ENCODE data around the gene CASTOR2. TPM values are rescaled to one million over a fixed set of nuclear protein-coding genes. Genes with fewer than 3 reads are reported as not detected.
"Not testable (repeated sequence)": the region's sequence is repeated elsewhere in the genome, so short reads cannot be mapped to it uniquely, and the experiment has no call there.

Gene CASTOR2
- total RNA-seq, 1 donor from 2014 or later: 21.3 TPM

DNA sequence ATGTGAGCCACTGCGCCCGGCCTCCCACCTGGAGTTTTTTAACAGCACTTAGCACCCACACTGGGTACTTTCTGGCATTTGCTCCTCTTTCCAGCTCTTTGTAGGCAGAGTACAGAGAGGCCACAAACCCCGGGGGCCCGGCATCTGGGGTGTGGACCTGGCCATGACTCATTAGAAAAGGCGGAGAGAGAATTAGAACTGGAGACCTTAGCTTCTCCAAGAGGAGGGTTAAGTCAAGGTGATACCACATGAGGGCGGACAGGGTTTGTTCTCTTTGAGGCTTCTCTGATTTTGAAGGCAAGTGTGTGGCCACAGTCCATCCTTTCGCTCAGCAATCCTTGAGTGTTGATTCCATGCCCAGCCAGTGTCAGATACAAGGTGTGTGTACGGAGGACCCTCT lies 36.9 kb downstream of the CASTOR2 start:
- not testable (repeated sequence) for FAIRE-seq

DNA sequence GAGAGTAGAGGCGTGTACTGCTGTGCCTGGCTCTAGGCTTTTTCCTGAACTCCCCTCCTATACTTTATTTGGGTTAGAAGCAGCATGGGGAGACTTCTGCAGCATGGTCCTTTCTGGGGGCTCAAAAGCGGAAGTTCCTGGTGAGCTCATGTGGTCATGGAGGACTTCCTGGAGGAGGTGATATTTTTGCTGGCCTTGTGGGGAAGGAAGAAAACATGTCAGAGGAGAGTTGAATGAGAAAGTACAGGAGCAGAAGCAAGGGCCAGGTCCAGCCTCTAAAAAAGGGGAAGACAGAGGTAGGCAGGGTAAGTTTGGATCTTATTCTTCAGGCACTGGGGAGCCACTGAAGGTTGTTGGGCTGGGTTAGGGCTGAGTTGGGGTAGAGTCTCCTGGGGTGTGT lies 45.5 kb downstream of the CASTOR2 start:
- DNase-seq (ENCODE audit: low read depth) (no peak), FAIRE-seq (no peak)
- peaks cover 24% of the 10 kb centered on the region for H4K20me1 ChIP-seq (ENCODE audit: insufficient read depth, low read length)
- H3K4me1 Mint-ChIP-seq (ENCODE audit: low read depth, unreplicated experiment): no peaks in the 10 kb centered on the region
- no peaks in the 10 kb centered on the region for H3K4me1 ChIP-seq (ENCODE audit: insufficient read depth, low read length)
- H3K9me3 ChIP-seq (ENCODE audit: insufficient read depth, low read depth, low read length): no peaks in the 10 kb centered on the region
- no peak overlapping the region for H3K4me2 ChIP-seq (ENCODE audit: low read length)
- peaks cover 4% of the 10 kb centered on the region for H3K9me3 Mint-ChIP-seq (ENCODE audit: unreplicated experiment)
- peaks cover 5% of the 10 kb centered on the region for H3K27me3 Mint-ChIP-seq (ENCODE audit: low read depth, unreplicated experiment)
- peaks cover 12% of the 10 kb centered on the region for H3K36me3 Mint-ChIP-seq (ENCODE audit: low read depth, unreplicated experiment)
- no peak overlapping the region for H3K9ac ChIP-seq (ENCODE audit: low read length)
- H3K27ac Mint-ChIP-seq (ENCODE audit: unreplicated experiment): no peak overlapping the region
- H3K4me3 Mint-ChIP-seq (ENCODE audit: unreplicated experiment): no peak overlapping the region
- H3K79me2 ChIP-seq (ENCODE audit: insufficient read depth, low read length): no peaks in the 10 kb centered on the region
- H3K36me3 ChIP-seq (ENCODE audit: insufficient read depth, low read length): no peaks in the 10 kb centered on the region
- no peak overlapping the region for H3K27ac ChIP-seq (ENCODE audit: low read depth, low read length)
- H3K27me3 ChIP-seq (ENCODE audit: insufficient read depth, low read length): no peaks in the 10 kb centered on the region
- H3K4me3 ChIP-seq (ENCODE audit: insufficient read depth, low read depth, low read length): no peak overlapping the region
- no peak overlapping the region for H2AFZ ChIP-seq (ENCODE audit: low read depth, low read length)
- TF ChIP-seq, protein P1, sequence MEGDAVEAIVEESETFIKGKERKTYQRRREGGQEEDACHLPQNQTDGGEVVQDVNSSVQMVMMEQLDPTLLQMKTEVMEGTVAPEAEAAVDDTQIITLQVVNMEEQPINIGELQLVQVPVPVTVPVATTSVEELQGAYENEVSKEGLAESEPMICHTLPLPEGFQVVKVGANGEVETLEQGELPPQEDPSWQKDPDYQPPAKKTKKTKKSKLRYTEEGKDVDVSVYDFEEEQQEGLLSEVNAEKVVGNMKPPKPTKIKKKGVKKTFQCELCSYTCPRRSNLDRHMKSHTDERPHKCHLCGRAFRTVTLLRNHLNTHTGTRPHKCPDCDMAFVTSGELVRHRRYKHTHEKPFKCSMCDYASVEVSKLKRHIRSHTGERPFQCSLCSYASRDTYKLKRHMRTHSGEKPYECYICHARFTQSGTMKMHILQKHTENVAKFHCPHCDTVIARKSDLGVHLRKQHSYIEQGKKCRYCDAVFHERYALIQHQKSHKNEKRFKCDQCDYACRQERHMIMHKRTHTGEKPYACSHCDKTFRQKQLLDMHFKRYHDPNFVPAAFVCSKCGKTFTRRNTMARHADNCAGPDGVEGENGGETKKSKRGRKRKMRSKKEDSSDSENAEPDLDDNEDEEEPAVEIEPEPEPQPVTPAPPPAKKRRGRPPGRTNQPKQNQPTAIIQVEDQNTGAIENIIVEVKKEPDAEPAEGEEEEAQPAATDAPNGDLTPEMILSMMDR (IDR thresholded peaks at IDR 0.05; ENCODE audit: insufficient read depth, low read depth, low read length): no peak
- TF ChIP-seq EZH2 (IDR thresholded peaks at IDR 0.05; ENCODE audit: insufficient read depth, low read length): no peak

More for the DNA sequence above, 36.9 kb downstream of the CASTOR2 start:
- not testable (repeated sequence) for H3K9ac ChIP-seq (ENCODE audit: low read length); H3K9me3 Mint-ChIP-seq (ENCODE audit: unreplicated experiment); H3K36me3 Mint-ChIP-seq (ENCODE audit: low read depth, unreplicated experiment); H3K79me2 ChIP-seq (ENCODE audit: insufficient read depth, low read length); H3K9me3 ChIP-seq (ENCODE audit: insufficient read depth, low read depth, low read length); H2AFZ ChIP-seq (ENCODE audit: low read depth, low read length); H3K27me3 ChIP-seq (ENCODE audit: insufficient read depth, low read length); H3K27me3 Mint-ChIP-seq (ENCODE audit: low read depth, unreplicated experiment); H3K27ac Mint-ChIP-seq (ENCODE audit: unreplicated experiment); H3K27ac ChIP-seq (ENCODE audit: low read depth, low read length); H3K4me2 ChIP-seq (ENCODE audit: low read length); H3K4me1 ChIP-seq (ENCODE audit: insufficient read depth, low read length); H3K4me3 Mint-ChIP-seq (ENCODE audit: unreplicated experiment); DNase-seq (ENCODE audit: low read depth); H3K4me3 ChIP-seq (ENCODE audit: insufficient read depth, low read depth, low read length); H3K36me3 ChIP-seq (ENCODE audit: insufficient read depth, low read length)
- peaks cover 17% of the 10 kb centered on the region for H3K4me1 Mint-ChIP-seq (ENCODE audit: low read depth, unreplicated experiment)
- peaks cover 56% of the 10 kb centered on the region for H4K20me1 ChIP-seq (ENCODE audit: insufficient read depth, low read length)

DNA sequence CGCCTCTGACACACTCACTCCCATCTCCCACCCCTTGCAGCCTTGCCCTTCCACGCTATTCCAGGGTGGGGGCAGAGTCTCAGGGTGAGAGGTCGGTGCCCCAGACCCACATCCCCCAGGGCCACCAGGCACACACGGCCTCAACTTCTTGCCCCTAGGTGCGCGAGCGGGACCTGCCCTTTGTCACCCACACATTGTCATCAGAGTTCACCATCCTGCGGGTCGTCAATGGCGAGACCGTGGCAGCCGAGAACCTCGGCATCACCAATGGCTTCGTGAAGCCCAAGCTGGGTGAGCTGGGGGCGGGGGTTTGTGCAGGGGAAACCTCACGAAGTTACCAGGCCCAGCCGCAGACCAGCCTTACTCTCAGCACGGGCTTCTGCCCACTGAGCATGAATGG lies 53.3 kb downstream of the CASTOR2 start:
- peaks cover 8% of the 10 kb centered on the region for H3K36me3 Mint-ChIP-seq (ENCODE audit: low read depth, unreplicated experiment)
- FAIRE-seq: no peak
- H3K27ac ChIP-seq (ENCODE audit: low read depth, low read length): no peak overlapping the region
- no peaks in the 10 kb centered on the region for H3K4me1 ChIP-seq (ENCODE audit: insufficient read depth, low read length)
- no peak for DNase-seq (ENCODE audit: low read depth)
- no peaks in the 10 kb centered on the region for H3K27me3 ChIP-seq (ENCODE audit: insufficient read depth, low read length)
- no peaks in the 10 kb centered on the region for H3K4me1 Mint-ChIP-seq (ENCODE audit: low read depth, unreplicated experiment)
- no peak overlapping the region for H3K4me2 ChIP-seq (ENCODE audit: low read length)
- no peaks in the 10 kb centered on the region for H3K36me3 ChIP-seq (ENCODE audit: insufficient read depth, low read length)
- H3K9ac ChIP-seq (ENCODE audit: low read length): no peak overlapping the region
- H3K79me2 ChIP-seq (ENCODE audit: insufficient read depth, low read length): no peaks in the 10 kb centered on the region
- TF ChIP-seq, protein P1 (IDR thresholded peaks at IDR 0.05; ENCODE audit: insufficient read depth, low read depth, low read length): no peak
- TF ChIP-seq EZH2 (IDR thresholded peaks at IDR 0.05; ENCODE audit: insufficient read depth, low read length): no peak
- no peak overlapping the region for H3K4me3 ChIP-seq (ENCODE audit: insufficient read depth, low read depth, low read length)
- H3K9me3 Mint-ChIP-seq (ENCODE audit: unreplicated experiment): no peaks in the 10 kb centered on the region
- H4K20me1 ChIP-seq (ENCODE audit: insufficient read depth, low read length): no peaks in the 10 kb centered on the region
- no peaks in the 10 kb centered on the region for H3K9me3 ChIP-seq (ENCODE audit: insufficient read depth, low read depth, low read length)
- no peak overlapping the region for H3K4me3 Mint-ChIP-seq (ENCODE audit: unreplicated experiment)
- no peaks in the 10 kb centered on the region for H3K27me3 Mint-ChIP-seq (ENCODE audit: low read depth, unreplicated experiment)
- H2AFZ ChIP-seq (ENCODE audit: low read depth, low read length): no peak overlapping the region
- H3K27ac Mint-ChIP-seq (ENCODE audit: unreplicated experiment): no peak overlapping the region

All from astrocyte (in vitro differentiated cells and primary cell).